Body of pancreas (tissue), 4 donors: ENCODE results near the gene SLC35D3. TPM values are rescaled to one million over a fixed set of nuclear protein-coding genes. Genes with fewer than 3 reads are reported as not detected.
"Not testable (repeated sequence)": the region's sequence is repeated elsewhere in the genome, so short reads cannot be mapped to it uniquely, and the experiment has no call there.

ENCODE experiments used
- ATAC-seq: fragments of 150-250 bp; one replicate; pipeline ENCODE4 v1.9.1; 2016
- DNase-seq, 4 donors: peaks; one replicate each; pipeline ENCODE4 v3.0.0-alpha.2; 2019
- H3K27ac ChIP-seq, 4 donors: fragments of 200-600 bp; sonication (generic); 1 replicate in 3 of 4; 2 replicates in 1 of 4; pipeline versions ENCODE4 v1.5.1 to v1.6.1; 2016 to 2019; ENCODE audit warnings: mild to moderate bottlenecking in 1 of 4, mixed read lengths in 1 of 4, moderate library complexity in 1 of 4
- H3K27me3 ChIP-seq, 2 donors: fragments of 200-600 bp; sonication (generic); one replicate each; pipeline ENCODE4 v1.6.0; 2016; ENCODE audit warnings: mild to moderate bottlenecking in 1 of 2
- H3K36me3 ChIP-seq, 2 donors: fragments of 200-600 bp; sonication (generic); replicated peaks in 1 of 2; 2 replicates each; pipeline ENCODE4 v1.5.1; 2016; ENCODE audit warnings: low read depth in 2 of 2; ENCODE audit not compliant: insufficient read depth in 1 of 2
- H3K4me1 ChIP-seq: fragments of 200-600 bp; sonication (generic); one replicate; pipeline ENCODE4 v1.6.0; 2016
- H3K4me3 ChIP-seq, 2 donors: fragments of 200-600 bp; sonication (generic); 1 replicate in 1 of 2; 2 replicates in 1 of 2; pipeline ENCODE4 v1.5.1; 2016 to 2019
- H3K9me3 ChIP-seq, 3 donors: fragments of 200-600 bp; sonication (generic); 1 replicate in 2 of 3; 2 replicates in 1 of 3; pipeline ENCODE4 v1.5.1; 2016
- CTCF ChIP-seq, 7 experiments: fragments of 450-650 bp in 4 of 7; fragments of 200-600 bp in 3 of 7; sonication (generic) in 3 of 7; IDR thresholded peaks; one replicate each; pipeline ENCODE4 v1.5.1; 2016 to 2019; ENCODE audit warnings: antibody characterized with exemption in 7 of 7
- POLR2A ChIP-seq, 3 donors: fragments of 450-650 bp; IDR thresholded peaks; one replicate each; pipeline ENCODE4 v1.6.1; 2016; ENCODE audit warnings: antibody characterized with exemption in 3 of 3, mild to moderate bottlenecking in 2 of 3
- WGBS, 2 donors: methylation state at CpG; one replicate each; pipeline ENCODE4 v1.1.5; 2017; 5-methylcytosine and 5-hydroxymethylcytosine counted together
- intact Hi-C: fragments of 100-400 bp; cut with DNase I; formaldehyde crosslinking; loops from one replicate; pipeline ENCODE4 v1.15.1; 2023
- small RNA-seq: library from RNA; depleted of rRNA; stranded (forward); fragments of <200 nt; gene quantifications from one replicate; pipeline ENCODE3, GENCODE V24; 2016
- total RNA-seq, 2 donors: library from RNA; depleted of rRNA; stranded (reverse); fragments of >200 nt; gene quantifications; one replicate each; pipeline ENCODE4 v1.1.0, GENCODE V29; 2016

The SLC35D3 gene
- total RNA-seq, 2 donors from 2014 or later = not detected

- H3K9me3 ChIP-seq = no peaks in the 10 kb centered on the region
- H3K27me3 ChIP-seq = no peaks in the 10 kb centered on the region
- ATAC-seq = no peak
- intact Hi-C loops = no loop called here
- WGBS, 2 donors = 90 to 91% methylated on average over 6 of the region's 6 CpGs
- TF ChIP-seq POLR2A (IDR thresholded peaks at IDR 0.05) = no peak
- TF ChIP-seq CTCF (IDR thresholded peaks at IDR 0.05) = no peak
- no peak for DNase-seq
- no peak overlapping the region for H3K4me3 ChIP-seq
- no peak overlapping the region for H3K27ac ChIP-seq
- peaks cover 6% of the 10 kb centered on the region for H3K4me1 ChIP-seq
- no peaks in the 10 kb centered on the region for H3K36me3 ChIP-seq
Measured at GRCh38 chr6:136971609-136972008, 49.5 kb downstream of the SLC35D3 start.

- whole genome bisulfite sequencing, 2 donors = 88 to 90% methylated on average over 8 of the region's 8 CpGs
- DNase-seq, H3K4me3 ChIP-seq, intact Hi-C loops, H3K27ac ChIP-seq, ATAC-seq, H3K4me1 ChIP-seq, H3K27me3 ChIP-seq, H3K9me3 ChIP-seq, H3K36me3 ChIP-seq: not testable (repeated sequence)
Measured at GRCh38 chr6:136973781-136974180, 51.7 kb downstream of the SLC35D3 start.

Small RNA genes lying within 50 kb of the gene (small RNA-seq; reads per million reads assigned to genes)
- not detected for gene RF00019
- not detected for gene RPL35AP3

Other genes starting within 250 kb of the SLC35D3 start
- gene MAP3K5, start 129.8 kb upstream of the SLC35D3 start, total RNA-seq = 10 to 100 TPM; 33.7 to 36.9 TPM
- 10 to 100 TPM in 1 of 2 donors, 1 to 10 TPM in 1; 8.9 to 17.9 TPM for gene PEX7, start 99.7 kb upstream of the SLC35D3 start, total RNA-seq
- gene IL20RA, start 122.7 kb downstream of the SLC35D3 start, total RNA-seq = 10 to 100 TPM; 12.7 to 23.7 TPM